Measurements from ENCODE around the gene EXOC3L4.

The EXOC3L4 gene

GRCh38 chr14:103156651-103157378 is 62.3 kb downstream of the EXOC3L4 start:
- H3K4me3 ChIP-seq (ENCODE audit: low read length), result no peak overlapping the region
- TF ChIP-seq CTCF (conservative IDR thresholded peaks at IDR 0.05; ENCODE audit: low read depth, low read length), result no peak
- DNase-seq (ENCODE audit: low read depth), result no peak

DNA sequence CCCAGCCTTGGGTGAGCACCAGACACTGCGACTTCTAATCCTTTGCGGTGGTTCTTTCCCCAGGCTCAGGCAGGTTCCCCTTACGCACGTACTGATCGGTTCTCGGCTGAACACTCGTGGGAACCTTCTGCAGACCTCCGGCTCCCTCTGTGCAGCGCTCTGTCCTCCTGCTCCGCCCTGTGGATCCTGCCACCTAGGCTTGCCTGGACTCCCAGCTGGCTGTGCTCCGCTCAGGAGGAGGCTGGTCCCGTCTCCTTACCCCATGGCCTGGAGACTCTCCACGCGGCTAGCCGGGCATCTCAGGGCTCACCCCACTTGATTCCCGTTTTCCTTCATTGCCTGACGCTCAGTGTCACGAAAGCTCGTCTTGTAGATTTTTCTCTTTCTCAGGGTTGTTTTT is 63.4 kb downstream of the EXOC3L4 start:
- H3K4me3 ChIP-seq (ENCODE audit: low read length), result no peak overlapping the region
- DNase-seq (ENCODE audit: low read depth), result no peak
- no peak for TF ChIP-seq CTCF (conservative IDR thresholded peaks at IDR 0.05; ENCODE audit: low read depth, low read length)

GRCh38 chr14:103158688-103159087 is 64.2 kb downstream of the EXOC3L4 start:
- no peak for TF ChIP-seq CTCF (conservative IDR thresholded peaks at IDR 0.05; ENCODE audit: low read depth, low read length)
- no peak overlapping the region for H3K4me3 ChIP-seq (ENCODE audit: low read length)
- no peak for DNase-seq (ENCODE audit: low read depth)
